Osteocyte (in vitro differentiated cells): Measurements from ENCODE around the gene SBK3. TPM values are rescaled to one million over a fixed set of nuclear protein-coding genes. Genes with fewer than 3 reads are reported as not detected.

Experiments
- DNase-seq: peaks from one replicate; pipeline ENCODE4 v3.0.0; 2021; ENCODE audit warnings: mixed read lengths; ENCODE audit not compliant: unreplicated experiment; ENCODE audit errors: extremely low spot score
- H3K27ac Mint-ChIP-seq: one replicate; pipeline ENCODE4 v1.8.0; 2021; ENCODE audit warnings: mild to moderate bottlenecking, mixed read lengths; ENCODE audit not compliant: unreplicated experiment
- H3K27me3 Mint-ChIP-seq: one replicate; pipeline ENCODE4 v1.8.0; 2021; ENCODE audit warnings: mixed read lengths; ENCODE audit not compliant: unreplicated experiment
- H3K36me3 Mint-ChIP-seq: one replicate; pipeline ENCODE4 v1.8.0; 2021; ENCODE audit warnings: mixed read lengths; ENCODE audit not compliant: unreplicated experiment
- H3K4me1 Mint-ChIP-seq: one replicate; pipeline ENCODE4 v1.8.0; 2021; ENCODE audit warnings: mixed read lengths; ENCODE audit not compliant: unreplicated experiment
- H3K4me3 Mint-ChIP-seq: one replicate; pipeline ENCODE4 v1.8.0; 2021; ENCODE audit warnings: mild to moderate bottlenecking, moderate library complexity, mixed read lengths; ENCODE audit not compliant: unreplicated experiment
- H3K9me3 Mint-ChIP-seq: one replicate; pipeline ENCODE4 v1.8.0; 2021; ENCODE audit warnings: mixed read lengths; ENCODE audit not compliant: unreplicated experiment
- CTCF ChIP-seq: fragments of 200-600 bp; sonication (generic); IDR thresholded peaks from 2 replicates; pipeline ENCODE4 v1.5.0; 2021; ENCODE audit warnings: antibody characterized with exemption, mild to moderate bottlenecking, moderate library complexity
- total RNA-seq: library from RNA; stranded (reverse); gene quantifications from 2 replicates; pipeline ENCODE4 v1.2.1, GENCODE V29; 2021

SBK3 gene
- total RNA-seq, 1 donor from 2014 or later = not detected

- H3K4me1 Mint-ChIP-seq = no peaks in the 10 kb centered on the region
- DNase-seq = no peak
- no peak overlapping the region for H3K4me3 Mint-ChIP-seq
- no peaks in the 10 kb centered on the region for H3K9me3 Mint-ChIP-seq
- no peak overlapping the region for H3K27ac Mint-ChIP-seq
- TF ChIP-seq CTCF = no peak
- no peaks in the 10 kb centered on the region for H3K36me3 Mint-ChIP-seq
- peaks cover 9% of the 10 kb centered on the region for H3K27me3 Mint-ChIP-seq
Measured at GRCh38 chr19:55567708-55568328, 22.5 kb upstream of the SBK3 start.

DNA sequence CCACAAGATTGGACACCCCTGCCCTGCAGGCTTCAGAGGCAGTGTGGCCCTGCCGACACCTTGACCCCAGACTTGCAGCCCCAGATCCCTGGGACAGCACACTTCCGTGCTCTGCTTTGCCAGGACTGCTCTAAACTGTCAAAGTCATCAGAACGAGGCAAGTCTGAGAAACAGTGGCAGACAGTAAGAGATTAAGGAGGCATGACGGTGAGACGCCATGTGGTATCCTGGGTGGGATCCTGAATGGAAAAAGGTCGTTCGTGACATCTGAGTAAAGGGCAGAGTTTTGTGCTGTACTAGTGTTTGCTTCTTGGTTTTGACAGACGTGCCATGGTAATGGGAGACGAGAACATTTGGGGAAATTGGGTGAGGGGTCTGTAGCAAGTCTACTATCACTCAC lies 21.5 kb upstream of the SBK3 start:
- peaks cover 9% of the 10 kb centered on the region for H3K27me3 Mint-ChIP-seq
- H3K4me1 Mint-ChIP-seq = no peaks in the 10 kb centered on the region
- TF ChIP-seq CTCF = no peak
- no peaks in the 10 kb centered on the region for H3K9me3 Mint-ChIP-seq
- H3K36me3 Mint-ChIP-seq = no peaks in the 10 kb centered on the region
- H3K4me3 Mint-ChIP-seq = no peak overlapping the region
- DNase-seq = no peak
- no peak overlapping the region for H3K27ac Mint-ChIP-seq

GRCh38 chr19:55563261-55563690 lies 17.9 kb upstream of the SBK3 start:
- TF ChIP-seq CTCF = no peak
- H3K27ac Mint-ChIP-seq = no peak overlapping the region
- H3K4me1 Mint-ChIP-seq = no peaks in the 10 kb centered on the region
- H3K4me3 Mint-ChIP-seq = no peak overlapping the region
- H3K27me3 Mint-ChIP-seq = peaks cover 9% of the 10 kb centered on the region
- no peak for DNase-seq
- H3K9me3 Mint-ChIP-seq = no peaks in the 10 kb centered on the region
- H3K36me3 Mint-ChIP-seq = no peaks in the 10 kb centered on the region

GRCh38 chr19:55559684-55560083 lies 14.3 kb upstream of the SBK3 start:
- Mint-ChIP-seq H3K36me3 (no peaks in the 10 kb centered on the region), H3K27ac (no peak overlapping the region), H3K9me3 (no peaks in the 10 kb centered on the region), H3K4me1 (no peaks in the 10 kb centered on the region), H3K27me3 (peaks cover under 1% of the 10 kb centered on the region), H3K4me3 (no peak overlapping the region)
- no peak for DNase-seq
- TF ChIP-seq CTCF = no peak

DNA sequence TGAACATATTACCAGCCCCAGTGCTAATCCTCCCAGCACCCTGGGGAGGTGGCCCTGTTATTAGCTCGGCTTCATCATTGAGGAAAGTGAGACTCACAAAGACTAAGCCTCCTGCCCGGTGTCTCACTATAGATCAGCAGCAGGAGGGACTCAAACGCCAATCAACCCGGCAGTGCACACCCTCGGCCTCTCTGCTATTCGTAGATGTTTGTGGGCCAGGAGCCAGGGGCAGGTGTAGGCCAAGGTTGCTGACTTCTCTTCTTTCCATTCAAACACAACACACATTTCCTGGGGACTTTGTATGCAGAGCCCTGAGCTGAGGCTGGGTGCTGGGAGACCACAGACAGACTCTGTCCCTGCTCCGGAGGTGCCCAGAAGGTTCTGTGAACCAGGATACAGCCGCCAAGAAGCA lies 9.4 kb upstream of the SBK3 start:
- Mint-ChIP-seq H3K27ac (no peak overlapping the region), H3K27me3 (no peaks in the 10 kb centered on the region), H3K9me3 (no peaks in the 10 kb centered on the region), H3K36me3 (no peaks in the 10 kb centered on the region), H3K4me3 (no peak overlapping the region), H3K4me1 (peaks cover 31% of the 10 kb centered on the region)
- DNase-seq = no peak
- TF ChIP-seq CTCF = no peak
